Ovary (tissue), 9 donors: ENCODE measurements around the gene PSMD7. TPM values are rescaled to one million over a fixed set of nuclear protein-coding genes. Genes with fewer than 3 reads are reported as not detected.

ENCODE experiments used
- DNase-seq, 5 donors: peaks; one replicate each; pipeline ENCODE4 v3.0.0-alpha.2; 2019 to 2020
- H3K27ac ChIP-seq, 2 donors: fragments of 200-600 bp; one replicate each; pipeline versions ENCODE4 v1.5.1 to v1.8.0; 2019 to 2022
- H3K27me3 ChIP-seq: fragments of 200-600 bp; one replicate; pipeline ENCODE4 v1.8.0; 2022
- H3K36me3 ChIP-seq: fragments of 200-600 bp; sonication (generic); one replicate; pipeline ENCODE4 v1.5.1; 2019
- H3K4me1 ChIP-seq: one replicate; pipeline ENCODE4 v1.8.1; 2013; ENCODE audit warnings: mild to moderate bottlenecking, moderate library complexity; ENCODE audit not compliant: insufficient read depth
- H3K4me3 ChIP-seq: fragments of 200-600 bp; sonication (generic); one replicate; pipeline ENCODE4 v1.5.1; 2017
- H3K9me3 ChIP-seq, 2 donors: fragments of 200-600 bp in 1 of 2; sonication (generic) in 1 of 2; one replicate each; pipeline versions ENCODE4 v1.5.1 to v1.8.1; 2013 to 2019; ENCODE audit warnings: mild to moderate bottlenecking in 1 of 2, moderate library complexity in 1 of 2
- EP300 ChIP-seq: sonication (generic); formaldehyde crosslinking; IDR thresholded peaks from one replicate; pipeline ENCODE4 v1.6.1; 2017; ENCODE audit warnings: antibody characterized with exemption
- POLR2A ChIP-seq: fragments of 450-650 bp; IDR thresholded peaks from one replicate; pipeline ENCODE4 v1.6.1; 2017; ENCODE audit warnings: antibody characterized with exemption, mild to moderate bottlenecking, moderate library complexity
- WGBS, 3 donors: extraction: QIAGEN DNeasy Blood & Tissue Kit in 1 of 3; methylation state at CpG; one replicate each; pipeline versions ENCODE4 v1.1.5 to v1.1.7; 2013 to 2017; 5-methylcytosine and 5-hydroxymethylcytosine counted together
- intact Hi-C, 4 donors: fragments of 100-400 bp; cut with DNase I; formaldehyde crosslinking; loops; one replicate each; pipeline versions ENCODE4 v1.11.0 to v1.15.1; 2022 to 2023
- polyA plus RNA-seq, 2 donors: library from polyadenylated mRNA; stranded (reverse); fragments of 200-250 nt in 1 of 2; fragments of 350-450 nt in 1 of 2; fragmentation: Illumina TruSeq in 1 of 2; extraction: RNeasy Lipid Tissue Mini Kit (QIAGEN cat#74804) in 1 of 2; gene quantifications; one replicate each; pipeline ENCODE4 v1.2.3, GENCODE V29; 2013 to 2014
- total RNA-seq, 7 donors: library from RNA; depleted of rRNA in 2 of 7; stranded (reverse); fragments of >200 nt in 2 of 7; fragmentation: NEBNext Ultra II Directional in 3 of 7; extraction: Animal tissue kit (Norgen Biotek cat#: 25700) in 3 of 7; gene quantifications; one replicate each; pipeline versions ENCODE4 v1.1.0 to v1.2.4, GENCODE V29; 2016 to 2023
- TF ChIP-seq, protein P1 (sequence below), 3 donors: fragments of 450-650 bp in 2 of 3; fragments of 200-600 bp in 1 of 3; IDR thresholded peaks; one replicate each; pipeline versions ENCODE4 v1.5.1 to v1.8.0; 2016 to 2022; ENCODE audit warnings: antibody characterized with exemption in 3 of 3, mild to moderate bottlenecking in 1 of 3
- donor health status: DM: no; HTN: no; CAD: no; lungs with moderate emphysema.
- donor health status: DM: no; HTN: no; CAD: no.
- donor health status: Bipolar disorder and iron deficiency.
- donor health status: DM: yes; HTN: yes; CAD: no.
- donor health status: DM: no; HTN: no; CAD: no.
- donor health status: DM: yes; HTN: yes; CAD: no.

The PSMD7 gene
- total and polyA plus RNA-seq, 9 donors = 32.1 to 89.0 (median 44.2) TPM

DNA sequence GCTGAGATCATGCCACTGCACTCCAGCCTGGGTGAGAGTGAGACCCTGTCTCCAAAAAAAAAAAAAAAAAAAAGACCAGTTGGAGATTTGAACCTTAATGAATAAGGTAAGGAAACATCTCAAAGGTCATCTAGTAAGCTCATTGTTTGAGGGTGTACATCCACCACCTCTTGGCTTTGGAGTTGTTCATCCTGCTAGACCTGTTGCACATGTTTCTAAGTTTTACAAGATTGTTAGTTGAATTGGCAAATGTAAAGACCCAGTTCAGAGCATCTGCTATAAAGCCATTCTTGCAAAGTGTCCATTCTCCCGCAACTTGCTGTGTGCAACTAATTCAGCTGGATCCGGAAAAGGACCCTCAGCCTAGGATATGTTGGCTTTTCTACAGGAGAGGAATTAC lies 1.5 kb downstream of the PSMD7 start:
- intact Hi-C loops = no loop called here
- Histone ChIP-seq H3K4me1 (peaks cover 8% of the 10 kb centered on the region), H3K27me3 (no peaks in the 10 kb centered on the region), H3K27ac (no peak overlapping the region), H3K9me3 (no peaks in the 10 kb centered on the region), H3K4me3 (no peak overlapping the region), H3K36me3 (no peaks in the 10 kb centered on the region)
- DNase-seq = no peak
- 84 to 91% (median 89%) methylated on average over 2 of the region's 2 CpGs for WGBS, 3 donors
- TF ChIP-seq, protein P1, sequence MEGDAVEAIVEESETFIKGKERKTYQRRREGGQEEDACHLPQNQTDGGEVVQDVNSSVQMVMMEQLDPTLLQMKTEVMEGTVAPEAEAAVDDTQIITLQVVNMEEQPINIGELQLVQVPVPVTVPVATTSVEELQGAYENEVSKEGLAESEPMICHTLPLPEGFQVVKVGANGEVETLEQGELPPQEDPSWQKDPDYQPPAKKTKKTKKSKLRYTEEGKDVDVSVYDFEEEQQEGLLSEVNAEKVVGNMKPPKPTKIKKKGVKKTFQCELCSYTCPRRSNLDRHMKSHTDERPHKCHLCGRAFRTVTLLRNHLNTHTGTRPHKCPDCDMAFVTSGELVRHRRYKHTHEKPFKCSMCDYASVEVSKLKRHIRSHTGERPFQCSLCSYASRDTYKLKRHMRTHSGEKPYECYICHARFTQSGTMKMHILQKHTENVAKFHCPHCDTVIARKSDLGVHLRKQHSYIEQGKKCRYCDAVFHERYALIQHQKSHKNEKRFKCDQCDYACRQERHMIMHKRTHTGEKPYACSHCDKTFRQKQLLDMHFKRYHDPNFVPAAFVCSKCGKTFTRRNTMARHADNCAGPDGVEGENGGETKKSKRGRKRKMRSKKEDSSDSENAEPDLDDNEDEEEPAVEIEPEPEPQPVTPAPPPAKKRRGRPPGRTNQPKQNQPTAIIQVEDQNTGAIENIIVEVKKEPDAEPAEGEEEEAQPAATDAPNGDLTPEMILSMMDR (IDR thresholded peaks at IDR 0.05) = no peak
- no peak for TF ChIP-seq POLR2A
- TF ChIP-seq EP300 = no peak

- intact Hi-C loops = no loop called here
- no peak overlapping the region for H3K27ac ChIP-seq
- no peaks in the 10 kb centered on the region for H3K9me3 ChIP-seq
- no peaks in the 10 kb centered on the region for H3K27me3 ChIP-seq
- peaks cover 8% of the 10 kb centered on the region for H3K4me1 ChIP-seq
- TF ChIP-seq EP300 = no peak
- TF ChIP-seq, protein P1 (IDR thresholded peaks at IDR 0.05) = no peak
- no peak for TF ChIP-seq POLR2A
- WGBS, 3 donors = 66 to 78% (median 68%) methylated on average over 5 of the region's 5 CpGs
- no peak overlapping the region for H3K4me3 ChIP-seq
- no peak for DNase-seq
- H3K36me3 ChIP-seq = no peaks in the 10 kb centered on the region
Observed at GRCh38 chr16:74302341-74302740, 5.7 kb downstream of the PSMD7 start.

DNA sequence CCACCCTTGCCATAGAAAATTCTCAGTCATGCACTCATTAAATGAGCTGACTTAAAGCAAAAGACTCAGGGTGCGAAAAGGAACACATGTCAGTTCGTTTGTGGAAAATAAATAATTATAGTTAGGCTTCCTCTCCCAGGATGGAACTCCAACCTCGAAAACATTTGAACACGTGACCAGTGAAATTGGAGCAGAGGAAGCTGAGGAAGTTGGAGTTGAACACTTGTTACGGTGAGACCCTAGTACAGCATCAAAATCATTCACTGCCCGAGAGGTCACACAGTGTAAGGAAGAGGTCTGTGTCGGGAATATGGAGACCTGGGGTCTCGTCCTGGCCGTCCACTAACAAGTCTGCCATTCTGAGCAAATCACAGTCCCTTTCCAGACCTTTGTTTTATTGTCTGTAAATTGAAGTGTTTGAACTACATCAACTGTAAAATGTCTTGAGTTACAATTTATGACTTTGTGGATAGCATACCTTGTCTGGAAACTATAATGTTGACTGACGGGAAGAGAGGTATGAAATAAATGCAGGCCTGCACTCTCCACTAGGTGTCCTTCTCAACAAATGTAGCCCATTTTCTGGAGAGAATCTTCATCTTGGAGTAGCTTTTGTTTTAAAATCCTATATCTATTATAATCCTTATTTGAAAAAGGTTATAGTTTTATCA lies 7.7 kb downstream of the PSMD7 start:
- H3K9me3 ChIP-seq = no peaks in the 10 kb centered on the region
- intact Hi-C loops = no loop called here
- no peaks in the 10 kb centered on the region for H3K36me3 ChIP-seq
- 74 to 79% (median 76%) methylated on average over 10 of the region's 10 CpGs for WGBS, 3 donors
- no peak overlapping the region for H3K27ac ChIP-seq
- no peaks in the 10 kb centered on the region for H3K27me3 ChIP-seq
- no peaks in the 10 kb centered on the region for H3K4me1 ChIP-seq
- no peak for TF ChIP-seq POLR2A
- TF ChIP-seq EP300 = no peak
- TF ChIP-seq, protein P1 (IDR thresholded peaks at IDR 0.05) = no peak
- DNase-seq = no peak
- no peak overlapping the region for H3K4me3 ChIP-seq

DNA sequence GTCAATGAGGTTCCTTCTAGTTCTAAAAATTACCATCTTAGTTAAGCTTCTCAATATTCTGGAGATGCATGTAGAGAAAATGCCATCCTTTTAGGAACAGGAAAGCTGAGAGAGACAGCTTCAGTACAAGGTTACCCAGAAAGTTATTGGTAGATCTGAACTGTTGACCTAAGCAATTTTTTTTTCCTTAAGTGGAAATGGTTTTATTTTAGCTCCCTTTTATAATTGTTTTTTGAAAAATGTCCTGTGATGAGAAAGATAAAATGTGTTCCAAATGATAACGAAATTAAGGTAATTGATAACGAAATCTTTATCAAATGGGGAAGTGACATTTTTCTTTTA lies 8.2 kb downstream of the PSMD7 start:
- no peaks in the 10 kb centered on the region for H3K9me3 ChIP-seq
- intact Hi-C loops = no loop called here

More for the DNA sequence above, 8.2 kb downstream of the PSMD7 start:
- Histone ChIP-seq H3K4me1 (no peaks in the 10 kb centered on the region), H3K27ac (no peak overlapping the region), H3K4me3 (no peak overlapping the region), H3K27me3 (no peaks in the 10 kb centered on the region), H3K36me3 (no peaks in the 10 kb centered on the region)
- 81 to 82% (median 82%) methylated on average over 2 of the region's 2 CpGs for WGBS, 3 donors
- no peak for DNase-seq
- TF ChIP-seq EP300 (no peak), POLR2A (no peak)
- TF ChIP-seq, protein P1 (IDR thresholded peaks at IDR 0.05) = no peak
